ENCODE results near the gene CACNG8.

DNA sequence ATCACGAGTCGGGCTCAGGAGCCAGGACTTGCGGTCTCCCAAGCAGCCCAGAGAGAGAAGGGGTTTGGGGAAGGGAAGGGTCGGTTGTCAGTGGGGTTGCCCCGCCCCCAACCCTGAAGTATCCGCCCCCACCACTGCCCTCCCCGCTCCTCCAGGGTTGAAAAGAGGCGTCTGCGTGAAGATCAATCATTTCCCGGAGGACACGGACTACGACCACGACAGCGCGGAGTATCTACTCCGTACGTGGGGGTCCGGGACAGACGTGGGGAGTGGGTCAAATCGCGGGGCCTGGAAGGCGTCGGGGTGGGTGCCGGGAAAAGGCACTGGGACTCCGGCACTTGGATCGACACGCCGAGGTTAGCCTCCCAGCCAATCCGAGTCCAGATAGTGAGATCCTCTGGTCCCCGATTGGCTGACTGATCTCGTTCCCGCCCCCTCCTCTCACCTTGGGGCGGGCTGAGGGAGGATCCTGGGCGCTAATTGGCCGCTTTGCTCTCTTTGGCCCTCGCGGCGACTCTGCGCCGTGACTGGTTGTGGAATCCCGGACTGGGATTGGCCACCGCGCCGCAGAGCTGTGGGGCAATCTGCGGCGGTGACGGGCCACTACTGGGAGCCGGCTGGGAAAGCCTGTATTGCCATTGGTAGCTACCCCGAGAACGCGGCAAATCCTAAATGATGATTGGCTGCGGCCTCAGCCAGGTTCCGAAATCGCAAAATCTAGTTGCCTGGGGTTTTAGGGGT lies 15.4 kb downstream of the CACNG8 start:
- no peak for TF ChIP-seq CTCF (IDR thresholded peaks at IDR 0.05)
- TF ChIP-seq POLR2A (IDR thresholded peaks at IDR 0.05): no peak

Data from body of pancreas (tissue), 4 donors.